ENCODE measurements around the gene SCART1. TPM values are rescaled to one million over a fixed set of nuclear protein-coding genes. Genes with fewer than 3 reads are reported as not detected.
"Not testable (repeated sequence)": the region's sequence is repeated elsewhere in the genome, so short reads cannot be mapped to it uniquely, and the experiment has no call there.

The SCART1 gene
- 0.45 TPM for total RNA-seq
- long read RNA-seq: 0 reads

DNA sequence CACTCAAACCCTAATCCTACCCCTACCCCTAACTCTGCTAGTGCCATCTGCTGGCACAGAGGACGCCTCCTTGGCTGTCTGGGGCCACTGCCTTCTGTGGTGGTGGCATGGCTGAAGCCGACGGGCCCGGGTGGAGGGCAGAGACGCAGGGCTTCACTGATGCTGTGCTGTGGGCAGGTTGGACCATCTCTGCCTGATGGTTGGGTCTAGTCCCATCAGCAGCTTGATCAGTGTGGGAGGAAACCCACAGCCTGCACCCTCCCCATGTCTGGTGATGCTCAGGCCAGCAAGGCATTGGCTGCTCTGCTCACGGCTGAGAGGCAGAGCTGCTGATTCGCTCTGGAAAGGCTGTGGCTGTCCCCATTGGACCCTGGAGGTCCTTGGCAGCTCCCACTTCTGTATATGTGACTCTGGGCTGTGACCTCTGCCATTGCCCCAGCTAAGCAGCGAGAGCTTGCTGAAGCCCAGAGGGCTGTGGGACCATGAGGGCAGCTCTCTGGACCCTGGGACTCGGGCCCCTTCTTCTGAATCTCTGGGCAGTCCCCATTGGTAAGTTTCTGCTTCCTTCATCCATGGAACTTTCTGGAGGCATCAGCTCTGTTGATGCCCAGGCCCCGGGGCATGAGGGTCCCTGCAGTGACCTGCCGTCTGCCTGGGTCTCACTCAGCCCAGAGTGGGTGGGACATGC is at the start of gene SCART1:
SCART1 (plus strand) TSS at position 430 of the 688 bp plus-strand sequence; CDS start at position 483, 53 bp downstream.
- intact Hi-C loops (cut with micrococcal nuclease): no loop called here
- no peak for DNase-seq
- ATAC-seq: no peak

DNA sequence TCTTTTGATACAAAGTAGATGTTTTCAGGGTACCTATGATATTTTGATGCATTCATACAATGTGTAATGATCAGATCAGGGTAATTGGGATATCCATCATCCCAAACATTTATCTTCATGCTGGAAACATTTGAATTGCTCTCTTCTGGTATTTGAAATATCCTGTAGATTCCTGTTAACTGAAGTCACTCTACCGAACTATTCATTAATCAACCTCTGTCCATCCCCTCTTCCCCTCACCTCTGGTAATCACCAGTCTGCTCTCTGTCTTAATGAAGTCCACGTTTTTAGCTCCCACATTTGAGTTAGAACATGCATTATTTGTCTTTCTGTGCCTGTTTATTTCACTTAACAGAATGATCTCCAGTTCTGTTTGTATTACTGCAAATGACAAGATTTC is 48.5 kb upstream of the SCART1 start:
- DNase-seq: no peak
- intact Hi-C loops (cut with micrococcal nuclease): no loop called here
- no peak for ATAC-seq

DNA sequence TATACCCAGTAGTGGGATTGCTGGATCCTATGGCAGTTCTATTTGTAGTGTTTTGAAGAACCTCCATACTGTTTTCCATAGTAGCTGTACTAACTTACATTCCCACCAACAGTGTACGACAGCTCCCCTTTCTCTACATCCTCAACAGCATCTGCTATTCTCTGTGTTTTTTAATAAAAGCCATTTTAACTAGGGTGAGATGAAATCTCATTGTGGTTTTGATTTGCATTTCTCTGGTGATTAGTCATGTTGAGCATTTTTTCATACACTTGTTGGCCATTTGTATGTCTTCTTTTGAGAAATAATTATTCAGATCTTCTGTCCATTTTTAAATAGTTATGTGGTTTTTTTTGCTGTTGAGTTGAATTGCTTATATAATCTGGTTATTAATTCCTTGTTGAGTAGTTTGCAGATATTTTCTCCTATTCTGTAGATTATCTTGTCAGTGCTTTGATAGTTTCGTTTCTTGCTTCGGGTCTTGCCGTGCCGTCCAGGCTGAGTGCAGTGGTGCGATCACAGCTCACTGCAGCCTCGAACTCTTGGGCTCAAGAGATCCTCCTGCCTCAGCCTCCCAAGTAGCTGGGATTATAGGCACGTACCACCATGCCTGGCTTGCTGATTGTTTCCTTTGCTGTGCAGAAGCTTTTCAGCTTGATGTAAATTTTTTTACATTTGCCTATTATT is 47.8 kb upstream of the SCART1 start:
- DNase-seq (no peak), ATAC-seq (no peak)
- intact Hi-C loops (cut with micrococcal nuclease): no loop called here

DNA sequence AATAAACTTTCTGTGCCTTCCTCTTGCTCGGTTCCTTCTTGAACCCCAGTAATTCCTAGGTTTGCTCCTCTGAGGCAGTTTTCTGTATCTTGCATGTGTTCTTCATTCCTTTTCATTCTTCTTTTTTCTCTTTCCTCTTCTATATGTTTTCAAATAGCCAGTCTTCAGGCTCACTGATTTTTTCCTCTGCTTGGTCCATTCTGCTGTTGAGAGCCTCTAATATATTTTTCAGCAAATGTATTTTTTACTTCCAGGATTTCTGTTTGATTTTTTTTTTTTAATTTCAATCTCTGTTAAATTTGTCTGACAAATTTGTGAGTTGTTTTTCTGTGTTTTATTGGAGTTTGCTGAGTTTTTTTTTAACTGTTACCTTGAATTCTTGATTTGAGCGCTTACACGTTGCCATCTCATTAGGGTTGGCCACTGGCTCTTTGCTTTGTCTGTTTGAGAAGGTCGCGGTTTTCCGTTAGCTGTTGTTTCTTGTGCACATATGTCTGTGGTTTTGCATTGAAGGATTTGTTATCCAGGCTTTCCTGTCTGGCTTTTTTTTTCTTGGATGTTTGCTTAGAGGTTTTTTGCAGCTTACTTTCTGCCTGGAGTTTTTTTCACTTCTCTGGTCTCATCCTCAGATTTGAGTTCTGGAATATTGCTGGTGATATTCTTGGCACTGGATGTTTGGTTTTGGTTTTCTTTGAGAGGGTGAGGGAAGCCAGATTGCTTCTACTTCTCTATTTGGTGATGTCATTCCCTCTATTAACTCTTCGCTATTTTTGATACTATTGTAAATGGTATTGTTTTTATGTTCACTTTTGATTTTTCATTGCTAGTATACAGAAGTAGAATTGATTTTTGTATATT is 42.0 kb upstream of the SCART1 start:
- no peak for DNase-seq
- ATAC-seq: no peak

DNA sequence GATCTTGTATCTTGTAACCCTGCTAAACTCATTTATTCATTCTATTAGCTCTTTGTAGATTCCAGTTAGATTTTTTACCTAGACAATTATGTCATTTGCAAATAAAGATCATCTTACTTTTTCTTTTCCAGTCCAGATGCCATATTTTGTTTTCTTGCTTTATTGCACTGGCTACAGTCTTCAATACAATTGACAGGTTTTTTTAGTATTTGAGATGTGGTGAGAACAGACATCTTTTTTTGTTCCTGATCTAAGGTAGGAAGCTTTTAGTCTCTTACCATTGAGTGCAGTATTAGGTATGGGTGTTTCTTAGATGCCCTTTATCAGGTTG is 41.4 kb upstream of the SCART1 start:
- ATAC-seq: no peak
- intact Hi-C loops (cut with micrococcal nuclease): no loop called here
- no peak for DNase-seq

More for the DNA sequence above, 42.0 kb upstream of the SCART1 start:
- intact Hi-C loops (cut with micrococcal nuclease): no loop called here

DNA sequence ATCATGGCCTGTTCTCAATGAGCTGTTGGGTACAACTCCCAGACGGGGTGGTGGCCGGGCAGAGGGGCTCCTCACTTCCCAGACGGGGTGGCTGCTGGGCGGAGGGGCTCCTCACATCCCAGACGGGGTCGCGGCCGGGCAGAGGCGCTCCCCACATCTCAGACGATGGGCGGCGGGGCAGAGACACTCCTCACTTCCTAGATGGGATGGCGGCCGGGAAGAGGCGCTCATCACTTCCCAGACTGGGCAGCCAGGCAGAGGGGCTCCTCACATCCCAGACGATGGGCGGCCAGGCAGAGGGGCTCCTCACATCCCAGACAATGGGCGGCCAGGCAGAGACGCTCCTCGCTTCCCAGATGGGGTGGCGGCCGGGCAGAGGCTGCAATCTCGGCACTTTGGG is 39.3 kb upstream of the SCART1 start:
- DNase-seq; ATAC-seq; intact Hi-C loops (cut with micrococcal nuclease): not testable (repeated sequence)

DNA sequence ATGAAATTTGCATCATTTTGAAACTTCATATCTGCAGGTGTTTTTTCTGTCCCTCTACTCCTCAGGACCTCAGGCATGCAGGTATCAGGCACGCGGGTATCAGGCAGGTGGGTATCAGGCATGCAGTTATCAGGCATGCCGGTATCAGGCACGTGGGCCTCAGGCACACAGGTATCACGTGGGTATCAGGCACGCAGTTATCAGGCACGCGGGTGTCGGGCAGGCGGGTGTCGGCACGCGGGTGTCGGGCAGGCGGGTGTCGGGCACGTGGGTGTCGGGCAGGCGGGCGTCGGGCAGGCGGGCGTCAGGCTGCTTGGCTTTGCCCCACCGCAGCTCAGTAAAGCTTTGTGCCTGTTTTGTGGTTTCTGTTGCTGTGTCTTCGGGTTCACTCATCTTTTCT is 38.0 kb upstream of the SCART1 start:
- DNase-seq (no peak), ATAC-seq (no peak)
- intact Hi-C loops (cut with micrococcal nuclease): no loop called here

DNA sequence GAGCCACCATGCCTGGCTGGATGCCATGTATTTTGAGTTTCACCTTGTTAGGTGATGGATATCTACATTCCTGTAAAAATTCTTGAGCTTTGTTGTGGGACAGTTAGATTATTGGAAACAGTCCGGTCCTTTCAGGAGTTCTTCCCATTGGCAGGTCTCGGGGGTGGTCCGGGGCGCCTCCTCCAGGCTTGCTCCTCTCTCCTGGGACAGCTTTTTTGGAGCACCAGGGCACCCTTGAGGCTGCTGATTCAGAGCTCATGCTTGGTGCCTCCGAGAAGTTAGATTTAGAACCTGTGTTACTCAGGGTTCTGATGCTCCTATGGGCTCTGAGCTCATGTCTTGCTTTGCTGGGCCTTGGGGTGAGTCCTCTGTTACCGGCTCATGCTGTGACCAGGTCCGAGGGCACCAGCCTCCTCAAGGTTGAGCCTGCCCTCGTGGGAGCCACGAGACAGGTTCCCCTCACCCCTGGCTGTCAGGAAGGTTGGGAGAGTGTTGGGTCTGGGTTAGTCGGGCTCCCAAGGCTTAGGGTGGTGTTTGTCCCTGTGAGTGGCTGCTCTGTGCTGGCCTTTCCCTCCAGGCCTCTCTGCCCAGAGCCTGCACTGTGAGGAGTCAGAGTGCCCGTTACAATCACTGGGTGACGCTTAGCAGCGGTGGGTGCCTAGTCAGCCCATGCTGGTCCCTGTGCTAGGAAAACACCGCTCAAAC is 35.3 kb upstream of the SCART1 start:
- intact Hi-C loops (cut with micrococcal nuclease): no loop called here
- DNase-seq (no peak), ATAC-seq (no peak)

DNA sequence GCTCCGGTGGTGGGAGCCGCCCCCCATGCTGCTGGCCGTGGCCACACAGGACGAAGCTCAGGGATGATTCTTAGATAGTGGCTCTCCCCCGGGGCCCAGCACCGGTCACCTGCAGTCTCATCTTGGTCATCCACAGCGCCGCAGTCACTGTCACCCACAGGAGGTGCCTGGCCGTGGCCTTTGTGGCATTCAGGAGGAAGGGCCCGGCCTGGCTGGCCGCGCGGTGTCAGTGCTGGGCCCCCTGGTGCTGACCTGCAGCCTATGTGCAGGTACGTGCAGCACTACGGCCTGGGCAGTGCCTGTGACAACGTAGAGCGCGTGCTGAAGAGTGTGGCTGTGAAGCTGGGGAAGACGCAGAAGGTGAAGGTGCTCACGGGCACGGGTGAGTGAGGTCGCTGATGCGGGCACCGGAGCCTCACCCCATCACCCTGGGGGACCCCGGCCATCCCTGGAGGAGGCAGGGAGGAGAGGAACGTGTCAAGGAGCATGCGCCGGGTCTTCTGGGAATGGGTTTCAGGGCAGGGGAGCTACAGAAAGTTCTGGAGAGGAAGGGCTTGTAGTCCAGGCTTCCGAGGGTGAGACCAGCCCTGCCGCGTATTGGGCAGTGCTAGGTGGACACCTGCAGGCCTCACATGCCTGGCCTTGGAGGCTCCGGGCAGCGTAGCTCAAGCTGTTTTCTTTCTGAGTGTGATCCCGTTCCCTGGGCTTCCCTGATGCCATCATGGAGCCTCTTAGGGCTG is 34.4 kb upstream of the SCART1 start:
- no peak for DNase-seq
- no peak for ATAC-seq
- intact Hi-C loops (cut with micrococcal nuclease): no loop called here

DNA sequence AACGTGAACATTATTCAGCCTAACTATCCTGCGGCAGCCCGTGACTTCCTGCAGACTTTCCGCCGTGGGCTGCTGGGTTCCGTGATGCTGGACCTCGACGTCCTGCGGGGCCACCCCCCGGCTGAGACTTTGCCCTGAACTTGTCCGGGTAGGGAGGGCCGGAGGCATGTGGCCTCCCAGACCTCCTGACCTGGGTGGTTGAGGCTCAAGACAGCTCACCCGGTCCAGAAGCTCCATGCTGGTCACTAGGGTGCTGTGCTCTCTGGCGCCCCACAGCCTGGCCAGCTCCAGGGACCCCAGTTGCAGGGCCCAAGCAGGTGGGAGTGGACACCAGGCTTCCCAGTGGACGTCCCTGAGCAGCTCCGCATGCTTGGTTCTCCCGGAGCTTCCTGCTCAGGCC is 33.7 kb upstream of the SCART1 start:
- ATAC-seq (no peak), DNase-seq (no peak)
- intact Hi-C loops (cut with micrococcal nuclease): no loop called here

DNA sequence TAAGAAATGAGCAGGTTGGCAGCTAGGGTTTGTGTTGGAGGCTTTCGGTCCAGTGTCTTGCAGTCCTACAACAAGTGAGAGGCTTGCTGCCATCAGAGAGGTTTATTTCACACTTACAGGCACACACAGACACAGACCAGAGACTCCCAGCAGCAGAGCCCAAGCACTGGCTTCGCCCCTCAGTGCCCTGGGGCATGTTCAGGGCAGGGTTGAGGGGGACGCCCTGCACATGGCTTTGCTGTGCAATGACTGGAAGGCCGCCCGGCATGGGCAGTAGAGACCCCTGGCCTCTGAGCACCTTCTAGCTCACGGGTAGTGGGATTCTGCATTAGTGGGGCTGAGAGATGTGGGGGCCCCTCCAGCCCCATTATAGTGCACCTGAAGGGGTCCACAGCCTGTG is 33.2 kb upstream of the SCART1 start:
- DNase-seq: no peak
- no peak for ATAC-seq
- intact Hi-C loops (cut with micrococcal nuclease): no loop called here

DNA sequence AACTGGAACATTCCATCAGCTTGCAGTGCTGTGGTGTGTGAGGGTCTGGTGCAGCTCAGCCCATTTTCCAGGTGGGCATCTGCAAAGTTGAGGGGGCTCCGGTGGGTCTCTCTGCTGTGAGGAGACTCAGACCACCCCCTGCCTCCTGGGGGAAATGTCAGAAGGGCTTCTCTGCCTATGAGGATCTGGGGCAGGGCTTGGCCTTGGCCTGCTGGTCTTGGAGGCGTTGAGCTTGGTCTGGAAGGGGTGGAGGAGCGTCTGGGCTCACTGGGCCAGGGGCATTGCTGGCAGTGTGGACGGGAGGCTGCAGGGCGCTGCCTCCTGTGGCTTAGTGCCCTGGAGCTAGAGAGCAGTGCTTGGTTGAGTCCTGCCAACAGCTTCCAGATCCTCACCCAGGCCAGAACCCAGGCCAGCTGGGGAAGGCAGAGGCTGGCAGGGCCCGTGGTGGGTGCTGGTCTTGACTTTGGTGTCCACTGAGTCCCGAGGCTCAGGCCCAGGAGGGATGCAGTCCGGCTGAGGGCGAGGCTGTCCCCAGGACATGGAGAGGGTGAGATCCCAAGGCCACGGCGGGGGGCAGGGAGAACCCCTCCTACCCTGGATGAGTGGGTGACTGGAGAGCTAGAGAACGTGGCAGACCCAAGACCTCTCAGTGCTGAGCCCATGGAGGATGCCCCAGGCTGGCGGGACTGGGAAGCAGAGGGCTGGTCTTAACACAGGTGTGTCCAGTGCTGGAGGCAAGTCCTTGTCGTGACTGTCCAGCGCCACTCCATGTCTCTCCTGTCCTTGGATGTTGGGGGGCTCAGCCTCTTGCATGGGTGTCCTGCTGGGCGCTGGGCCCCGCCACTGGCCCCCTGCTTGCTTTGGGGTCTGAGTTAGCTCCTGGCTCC is 32.2 kb upstream of the SCART1 start:
- DNase-seq: no peak
- no peak for ATAC-seq

DNA sequence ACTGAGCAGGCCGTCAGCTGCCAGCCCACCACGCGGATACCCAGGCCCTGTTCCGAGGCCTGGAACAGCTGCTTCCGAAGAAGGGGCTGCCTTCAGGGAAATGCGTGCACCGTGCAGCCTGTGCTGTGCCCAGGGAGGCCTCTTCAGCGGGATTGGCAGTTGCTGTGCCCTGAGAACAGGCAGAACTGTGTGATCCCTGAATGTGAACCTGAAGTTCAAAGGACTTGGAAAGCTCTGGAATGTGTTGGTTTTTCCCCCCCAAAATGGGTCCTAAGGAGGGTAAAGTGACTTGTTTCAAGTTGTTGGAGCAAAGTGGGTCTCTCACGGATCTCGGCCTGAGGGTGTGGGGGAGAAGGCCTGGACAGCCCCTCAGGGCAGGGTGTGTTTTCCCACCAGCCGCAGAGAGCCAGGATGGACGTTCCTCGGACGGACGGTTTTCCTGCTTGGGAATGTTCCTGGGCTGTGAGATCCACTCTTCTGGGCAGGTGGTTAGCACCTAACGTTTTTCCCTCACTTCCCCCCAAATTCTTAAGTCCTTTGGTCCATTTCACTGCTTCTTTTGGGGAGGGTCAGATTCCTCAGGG is 31.4 kb upstream of the SCART1 start:
- ATAC-seq (no peak), DNase-seq (no peak)
- intact Hi-C loops (cut with micrococcal nuclease): no loop called here

More for the DNA sequence above, 32.2 kb upstream of the SCART1 start:
- intact Hi-C loops (cut with micrococcal nuclease): no loop called here

DNA sequence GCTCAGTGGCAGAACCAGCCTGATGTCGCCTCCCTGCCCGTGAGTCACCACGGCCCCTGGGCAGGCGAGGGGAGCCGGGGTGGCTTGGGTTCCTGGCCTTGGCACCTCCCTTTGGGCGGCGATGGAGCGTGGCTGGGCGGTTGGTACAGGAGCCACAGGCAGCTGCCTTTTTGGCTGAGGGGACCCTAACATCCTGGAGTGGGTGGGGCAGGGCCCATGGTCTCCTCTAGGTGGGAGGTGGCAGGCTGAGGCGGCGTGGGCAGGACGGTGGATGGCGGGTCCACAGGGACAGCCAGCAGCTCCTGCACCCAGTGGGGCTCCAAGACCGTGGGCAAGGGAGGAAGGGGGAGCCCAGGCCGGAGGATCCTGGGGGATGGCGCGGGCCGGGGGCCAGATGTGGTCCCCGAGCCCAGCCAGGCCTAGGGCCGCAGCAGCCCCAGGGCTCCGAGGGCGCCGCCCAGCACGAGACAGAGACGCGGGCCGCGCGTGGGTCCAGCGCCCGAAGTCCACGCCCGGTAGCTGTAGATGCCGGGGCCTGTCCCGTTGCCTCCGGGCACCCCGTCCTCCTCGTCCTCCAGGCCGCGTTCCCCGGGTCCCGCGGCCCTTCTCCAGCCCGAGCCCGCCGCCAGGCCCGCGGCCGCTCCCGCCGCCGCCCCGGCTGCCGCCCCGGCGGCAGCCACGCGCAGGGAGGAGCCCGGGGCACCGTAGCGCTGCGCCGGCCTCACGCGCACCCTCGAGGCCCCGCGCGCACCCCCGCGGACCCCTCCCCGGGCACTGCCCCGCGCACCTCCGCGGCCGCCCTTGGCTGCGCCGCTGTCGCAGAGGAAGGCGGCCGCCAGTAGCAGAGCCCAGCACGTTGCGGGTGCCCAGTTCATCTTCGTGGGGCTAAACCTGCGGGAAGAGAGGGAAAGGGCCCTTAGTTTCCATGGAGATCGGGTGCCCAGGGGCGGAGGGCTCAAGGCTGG is 30.7 kb upstream of the SCART1 start:
- intact Hi-C loops (cut with micrococcal nuclease): no loop called here
- DNase-seq: peak; percentile 34
- ATAC-seq: peak; percentile 21

DNA sequence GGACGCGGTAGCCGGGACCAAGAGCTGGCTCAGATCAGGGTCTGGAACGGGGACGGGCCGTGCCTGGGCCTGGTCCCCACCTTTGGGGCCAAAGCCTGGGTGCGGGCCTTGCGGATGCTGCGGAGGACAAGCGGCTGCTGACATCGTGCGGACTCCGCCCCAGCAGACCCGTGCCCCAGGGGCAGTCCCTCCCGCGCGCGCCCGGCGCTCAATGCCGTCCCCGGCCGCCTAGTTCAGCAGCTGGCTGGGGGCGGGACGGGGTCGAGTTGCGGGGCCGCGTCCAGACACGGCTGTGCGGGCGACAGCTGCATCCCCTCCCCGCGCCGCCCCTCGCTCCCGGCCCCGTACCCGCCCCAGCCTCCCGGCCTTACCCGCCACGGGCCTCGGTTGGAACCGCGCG is 29.6 kb upstream of the SCART1 start:
- ATAC-seq: peak; percentile 27
- DNase-seq; intact Hi-C loops (cut with micrococcal nuclease): not testable (repeated sequence)

DNA sequence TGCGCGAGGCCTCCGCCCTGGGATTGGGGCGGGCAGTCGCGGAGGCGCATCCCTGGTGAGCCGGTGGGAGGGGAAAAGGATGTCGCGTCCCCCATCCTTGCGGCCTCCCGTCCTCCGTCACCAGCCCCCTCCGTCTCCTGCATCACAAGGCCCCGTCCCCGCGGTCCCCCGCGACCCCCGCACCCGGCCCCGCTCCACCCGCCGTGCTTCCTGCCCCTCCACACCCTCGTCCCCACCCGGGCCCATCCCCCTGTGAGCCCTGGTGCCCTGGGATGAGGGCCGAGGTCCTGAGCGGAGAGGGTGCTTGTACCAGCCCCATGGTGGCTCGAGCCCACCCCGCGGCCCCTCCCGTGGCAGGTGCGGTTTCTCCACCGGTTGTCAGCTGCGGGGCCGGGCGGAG is 29.1 kb upstream of the SCART1 start, which contains the start of gene SPRN:
SPRN (minus strand) TSS at position 25 of the 400 bp plus-strand sequence. CDS start 944 bp downstream, outside the sequence.
- ATAC-seq; DNase-seq; intact Hi-C loops (cut with micrococcal nuclease): not testable (repeated sequence)

Measured in left ventricle myocardium superior (tissue), 1 donor.